Astrocyte of the cerebellum (primary cell): Measurements from ENCODE around the gene WDR1.

Source experiments
- DNase-seq: peaks from one replicate; pipeline ENCODE4 v3.0.0-alpha.2; 2011; ENCODE audit warnings: low read depth
- H3K4me3 ChIP-seq: 2 replicates; pipeline ENCODE4 v1.5.1; 2011; ENCODE audit warnings: mild to moderate bottlenecking, low read depth, low read length, moderate library complexity
- CTCF ChIP-seq: IDR thresholded peaks from 2 replicates; pipeline ENCODE4 v1.5.1; 2012; ENCODE audit warnings: low read length, low read depth, moderate library complexity, mild to moderate bottlenecking; ENCODE audit errors: missing control alignments
- in situ Hi-C: cut with HindIII; loops from 2 replicates; pipeline ENCODE4 v1.10.0; 2017; ENCODE audit warnings: low sequenced_read_pairs

WDR1 gene

GRCh38 chr4:10099499-10100325 is 16.9 kb downstream of the WDR1 start:
- DNase-seq, result no peak
- H3K4me3 ChIP-seq, result no peak overlapping the region
- in situ Hi-C loops, result no loop called here
- TF ChIP-seq CTCF, result no peak

GRCh38 chr4:10098780-10099160 is 17.8 kb downstream of the WDR1 start:
- no peak for DNase-seq
- H3K4me3 ChIP-seq, result no peak overlapping the region
- no peak for TF ChIP-seq CTCF
- in situ Hi-C loops, result no loop called here

- in situ Hi-C loops, result no loop called here
- no peak for DNase-seq
- no peak for TF ChIP-seq CTCF
- no peak overlapping the region for H3K4me3 ChIP-seq
Measured at GRCh38 chr4:10097906-10098779, 18.5 kb downstream of the WDR1 start.

- TF ChIP-seq CTCF, result no peak
- H3K4me3 ChIP-seq, result no peak overlapping the region
- DNase-seq, result no peak
- in situ Hi-C loops, result no loop called here
Measured at GRCh38 chr4:10096978-10097335, 19.6 kb downstream of the WDR1 start.

- in situ Hi-C loops, result no loop called here
- TF ChIP-seq CTCF, result no peak
- DNase-seq, result peak; percentile 86
- no peak overlapping the region for H3K4me3 ChIP-seq
Measured at GRCh38 chr4:10096201-10096977, 20.2 kb downstream of the WDR1 start.

GRCh38 chr4:10095296-10095991 is 21.2 kb downstream of the WDR1 start:
- DNase-seq, result no peak
- in situ Hi-C loops, result no loop called here
- no peak for TF ChIP-seq CTCF
- H3K4me3 ChIP-seq, result no peak overlapping the region
